ENCODE data around the gene MNX1.

GRCh38 chr7:156956727-156957126 lies 53.7 kb downstream of the MNX1 start:
- TF ChIP-seq, protein P1, sequence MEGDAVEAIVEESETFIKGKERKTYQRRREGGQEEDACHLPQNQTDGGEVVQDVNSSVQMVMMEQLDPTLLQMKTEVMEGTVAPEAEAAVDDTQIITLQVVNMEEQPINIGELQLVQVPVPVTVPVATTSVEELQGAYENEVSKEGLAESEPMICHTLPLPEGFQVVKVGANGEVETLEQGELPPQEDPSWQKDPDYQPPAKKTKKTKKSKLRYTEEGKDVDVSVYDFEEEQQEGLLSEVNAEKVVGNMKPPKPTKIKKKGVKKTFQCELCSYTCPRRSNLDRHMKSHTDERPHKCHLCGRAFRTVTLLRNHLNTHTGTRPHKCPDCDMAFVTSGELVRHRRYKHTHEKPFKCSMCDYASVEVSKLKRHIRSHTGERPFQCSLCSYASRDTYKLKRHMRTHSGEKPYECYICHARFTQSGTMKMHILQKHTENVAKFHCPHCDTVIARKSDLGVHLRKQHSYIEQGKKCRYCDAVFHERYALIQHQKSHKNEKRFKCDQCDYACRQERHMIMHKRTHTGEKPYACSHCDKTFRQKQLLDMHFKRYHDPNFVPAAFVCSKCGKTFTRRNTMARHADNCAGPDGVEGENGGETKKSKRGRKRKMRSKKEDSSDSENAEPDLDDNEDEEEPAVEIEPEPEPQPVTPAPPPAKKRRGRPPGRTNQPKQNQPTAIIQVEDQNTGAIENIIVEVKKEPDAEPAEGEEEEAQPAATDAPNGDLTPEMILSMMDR (IDR thresholded peaks at IDR 0.05; ENCODE audit: extremely low read depth in 1 of 2, insufficient read depth in 1 of 2, low read depth in 1 of 2, low read length in 2 of 2), result no peak
- no peak for TF ChIP-seq POLR2A (IDR thresholded peaks at IDR 0.05; ENCODE audit: low read depth, low read length)
- no peak for TF ChIP-seq EZH2 (IDR thresholded peaks at IDR 0.05; ENCODE audit: borderline replicate concordance, low read depth, low read length, severe bottlenecking)
- TF ChIP-seq MYC (IDR thresholded peaks at IDR 0.05; ENCODE audit: low read depth, low read length), result no peak
- TF ChIP-seq, protein P2, sequence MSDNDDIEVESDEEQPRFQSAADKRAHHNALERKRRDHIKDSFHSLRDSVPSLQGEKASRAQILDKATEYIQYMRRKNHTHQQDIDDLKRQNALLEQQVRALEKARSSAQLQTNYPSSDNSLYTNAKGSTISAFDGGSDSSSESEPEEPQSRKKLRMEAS (IDR thresholded peaks at IDR 0.05; ENCODE audit: insufficient read depth, insufficient read length), result no peak
- TF ChIP-seq JUN (IDR thresholded peaks at IDR 0.05; ENCODE audit: borderline replicate concordance, insufficient read depth, insufficient read length, low read depth), result no peak
- TF ChIP-seq GATA2 (IDR thresholded peaks at IDR 0.05; ENCODE audit: insufficient read depth, insufficient read length, low read depth, low read length), result no peak
- no peak for TF ChIP-seq POLR2AphosphoS5 (IDR thresholded peaks at IDR 0.05; ENCODE audit: insufficient read depth, low read depth, low read length)

Data from endothelial cell of umbilical vein (primary cell).